ENCODE measurements around the gene STEAP4.
A peak's percentile ranks its signal among the peaks of the same experiment; 100 is the strongest.

STEAP4 gene

DNA sequence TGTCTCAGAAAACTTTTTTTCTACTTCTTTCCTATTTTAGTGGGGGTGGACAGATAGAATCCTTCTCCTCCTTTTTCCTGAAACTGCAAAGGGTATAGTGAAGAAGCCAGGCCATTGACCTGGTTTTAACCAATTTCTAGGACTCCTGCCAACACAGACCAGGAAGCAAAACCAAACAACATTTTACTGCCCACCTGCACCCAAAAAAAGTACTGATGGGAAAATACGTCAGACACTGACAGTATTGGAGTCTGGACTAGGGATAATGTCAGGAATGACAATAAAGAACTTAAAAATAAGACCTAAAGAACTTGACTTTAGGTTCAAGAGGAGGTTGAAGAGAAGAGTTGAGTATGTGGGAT is 5.0 kb upstream of the STEAP4 start:
- H3K27ac Mint-ChIP-seq: no peak overlapping the region
- peaks cover 22% of the 10 kb centered on the region for H3K27me3 Mint-ChIP-seq (ENCODE audit: low read depth, poor library complexity)
- peaks cover 5% of the 10 kb centered on the region for H3K4me1 Mint-ChIP-seq
- no peak for DNase-seq
- H3K36me3 Mint-ChIP-seq (ENCODE audit: low read depth): no peaks in the 10 kb centered on the region
- TF ChIP-seq CTCF (IDR thresholded peaks at IDR 0.05): no peak
- no peak overlapping the region for H3K4me3 Mint-ChIP-seq
- no peaks in the 10 kb centered on the region for H3K9me3 Mint-ChIP-seq

DNA sequence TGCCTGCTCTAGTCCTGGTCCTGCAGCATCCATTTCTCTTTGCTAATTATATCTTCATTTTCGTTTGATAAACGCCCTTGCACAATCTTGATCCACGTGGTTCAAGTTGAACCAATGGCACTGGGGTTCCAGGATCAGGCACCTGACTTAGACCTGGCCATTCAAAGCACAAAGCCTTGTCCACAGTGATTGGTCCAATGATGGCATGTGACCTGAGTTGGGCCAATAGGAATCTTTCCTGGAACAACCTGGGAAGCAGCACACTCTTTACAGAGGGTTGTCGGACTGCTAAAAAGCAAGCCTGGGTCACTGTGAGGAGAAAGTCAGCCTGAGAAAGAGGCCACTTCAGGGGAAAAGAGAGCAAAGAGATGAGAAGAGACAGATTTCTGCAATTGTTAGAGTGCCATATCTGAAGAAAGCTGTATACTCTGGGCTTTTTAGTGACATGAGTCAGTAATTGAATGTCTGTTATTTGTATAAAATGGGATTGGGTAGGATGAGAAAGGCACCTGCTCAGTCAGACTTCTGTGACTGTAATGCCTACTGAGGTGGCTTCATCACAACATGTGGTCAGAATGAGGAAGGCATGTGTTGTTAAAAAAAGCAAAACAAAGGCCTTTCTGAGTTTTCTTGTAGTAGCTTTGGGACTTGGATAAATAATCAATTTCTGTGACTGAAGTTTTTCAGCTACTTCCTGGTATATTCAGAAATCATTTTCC is 4.4 kb upstream of the STEAP4 start:
- no peak for TF ChIP-seq CTCF (IDR thresholded peaks at IDR 0.05)
- H3K27me3 Mint-ChIP-seq (ENCODE audit: low read depth, poor library complexity): peaks cover 27% of the 10 kb centered on the region

GRCh38 chr7:88309819-88310218 is 3.1 kb upstream of the STEAP4 start:
- H3K27ac Mint-ChIP-seq: no peak overlapping the region
- H3K4me1 Mint-ChIP-seq: peaks cover 9% of the 10 kb centered on the region
- H3K9me3 Mint-ChIP-seq: no peaks in the 10 kb centered on the region
- H3K36me3 Mint-ChIP-seq (ENCODE audit: low read depth): no peaks in the 10 kb centered on the region
- DNase-seq: no peak
- H3K4me3 Mint-ChIP-seq: no peak overlapping the region
- H3K27me3 Mint-ChIP-seq (ENCODE audit: low read depth, poor library complexity): peaks cover 40% of the 10 kb centered on the region
- no peak for TF ChIP-seq CTCF (IDR thresholded peaks at IDR 0.05)

More for the DNA sequence above, 4.4 kb upstream of the STEAP4 start:
- DNase-seq: no peak
- peaks cover 9% of the 10 kb centered on the region for H3K4me1 Mint-ChIP-seq
- H3K27ac Mint-ChIP-seq: no peak overlapping the region
- no peaks in the 10 kb centered on the region for H3K9me3 Mint-ChIP-seq
- no peaks in the 10 kb centered on the region for H3K36me3 Mint-ChIP-seq (ENCODE audit: low read depth)
- H3K4me3 Mint-ChIP-seq: no peak overlapping the region

DNA sequence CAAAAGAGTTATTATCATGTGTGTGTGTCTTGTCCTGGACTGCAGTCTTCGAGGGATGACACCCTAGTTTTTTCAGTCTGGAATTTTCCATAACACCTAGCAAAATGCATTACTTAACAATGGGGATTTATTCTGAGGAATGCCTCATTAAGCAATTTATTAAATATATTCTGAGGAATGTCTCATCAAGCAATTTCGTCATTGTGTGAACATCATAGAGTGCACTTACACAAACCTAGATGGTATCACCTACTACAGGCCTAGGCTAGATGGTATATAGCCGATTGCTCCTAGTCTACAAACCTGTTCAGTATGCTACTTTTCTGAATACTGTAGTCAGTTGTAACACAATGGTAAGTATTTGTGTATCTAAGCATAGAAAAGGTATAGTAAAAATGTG is 1.1 kb upstream of the STEAP4 start:
- peaks cover 9% of the 10 kb centered on the region for H3K4me1 Mint-ChIP-seq
- TF ChIP-seq CTCF (IDR thresholded peaks at IDR 0.05): no peak
- H3K27ac Mint-ChIP-seq: no peak overlapping the region
- no peak for DNase-seq
- peak overlapping the region; percentile 83 for H3K4me3 Mint-ChIP-seq
- H3K27me3 Mint-ChIP-seq (ENCODE audit: low read depth, poor library complexity): peaks cover 57% of the 10 kb centered on the region
- H3K36me3 Mint-ChIP-seq (ENCODE audit: low read depth): no peaks in the 10 kb centered on the region
- H3K9me3 Mint-ChIP-seq: no peaks in the 10 kb centered on the region

- Mint-ChIP-seq H3K27me3 (ENCODE audit: low read depth, poor library complexity) (peaks cover 57% of the 10 kb centered on the region), H3K36me3 (ENCODE audit: low read depth) (no peaks in the 10 kb centered on the region), H3K27ac (no peak overlapping the region), H3K4me1 (peaks cover 9% of the 10 kb centered on the region), H3K9me3 (no peaks in the 10 kb centered on the region), H3K4me3 (peak overlapping the region; percentile 83)
- no peak for TF ChIP-seq CTCF (IDR thresholded peaks at IDR 0.05)
- DNase-seq: no peak
Measured at GRCh38 chr7:88307412-88307811, 718 bp upstream of the STEAP4 start.

- Mint-ChIP-seq H3K27ac (no peak overlapping the region), H3K9me3 (no peaks in the 10 kb centered on the region), H3K27me3 (ENCODE audit: low read depth, poor library complexity) (peaks cover 54% of the 10 kb centered on the region), H3K4me3 (no peak overlapping the region), H3K4me1 (peaks cover 9% of the 10 kb centered on the region), H3K36me3 (ENCODE audit: low read depth) (no peaks in the 10 kb centered on the region)
- no peak for TF ChIP-seq CTCF (IDR thresholded peaks at IDR 0.05)
- no peak for DNase-seq
Measured at GRCh38 chr7:88305044-88305443, 1.6 kb downstream of the STEAP4 start.

All from nephron progenitor cell (in vitro differentiated cells).